Keratinocyte (primary cell): ENCODE results near the gene ZEB1.

Source experiments
- EZH2 ChIP-seq: IDR thresholded peaks from one replicate; pipeline ENCODE4 v1.6.1; 2012; ENCODE audit warnings: inconsistent platforms, mild to moderate bottlenecking, low read length, moderate library complexity
- TF ChIP-seq, protein P1 (sequence below), 3 experiments: IDR thresholded peaks in 1 of 3; conservative IDR thresholded peaks in 1 of 3; optimal IDR thresholded peaks in 1 of 3; 2 replicates in 2 of 3; 3 replicates in 1 of 3; pipeline versions ENCODE3 to v1.5.1; 2011; ENCODE audit warnings: low read length in 3 of 3, mild to moderate bottlenecking in 3 of 3, moderate library complexity in 2 of 3, control low read depth in 1 of 3, inconsistent platforms in 1 of 3; ENCODE audit not compliant: insufficient read depth in 2 of 3; ENCODE audit errors: extremely low read depth in 1 of 3

DNA sequence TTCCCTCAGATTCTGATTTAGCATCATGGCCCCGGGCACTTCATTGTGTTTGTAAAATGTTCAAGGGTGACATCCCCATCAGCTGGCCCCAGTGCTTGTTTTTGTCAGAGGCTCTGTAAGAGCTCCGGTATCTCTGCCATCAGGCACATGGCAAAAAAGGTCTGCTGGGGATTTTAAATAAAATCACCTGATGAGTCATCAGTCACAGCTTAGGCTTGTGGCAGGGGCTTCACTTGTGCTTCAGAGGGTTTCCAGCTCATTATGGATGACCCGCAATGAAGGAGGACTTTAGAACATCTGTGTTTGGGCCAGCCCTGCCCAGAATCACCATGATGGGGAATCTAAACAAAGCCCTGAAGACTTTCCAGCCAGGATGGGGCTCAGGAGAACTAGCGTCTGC is 259.9 kb downstream of the ZEB1 start:
- TF ChIP-seq, protein P1, sequence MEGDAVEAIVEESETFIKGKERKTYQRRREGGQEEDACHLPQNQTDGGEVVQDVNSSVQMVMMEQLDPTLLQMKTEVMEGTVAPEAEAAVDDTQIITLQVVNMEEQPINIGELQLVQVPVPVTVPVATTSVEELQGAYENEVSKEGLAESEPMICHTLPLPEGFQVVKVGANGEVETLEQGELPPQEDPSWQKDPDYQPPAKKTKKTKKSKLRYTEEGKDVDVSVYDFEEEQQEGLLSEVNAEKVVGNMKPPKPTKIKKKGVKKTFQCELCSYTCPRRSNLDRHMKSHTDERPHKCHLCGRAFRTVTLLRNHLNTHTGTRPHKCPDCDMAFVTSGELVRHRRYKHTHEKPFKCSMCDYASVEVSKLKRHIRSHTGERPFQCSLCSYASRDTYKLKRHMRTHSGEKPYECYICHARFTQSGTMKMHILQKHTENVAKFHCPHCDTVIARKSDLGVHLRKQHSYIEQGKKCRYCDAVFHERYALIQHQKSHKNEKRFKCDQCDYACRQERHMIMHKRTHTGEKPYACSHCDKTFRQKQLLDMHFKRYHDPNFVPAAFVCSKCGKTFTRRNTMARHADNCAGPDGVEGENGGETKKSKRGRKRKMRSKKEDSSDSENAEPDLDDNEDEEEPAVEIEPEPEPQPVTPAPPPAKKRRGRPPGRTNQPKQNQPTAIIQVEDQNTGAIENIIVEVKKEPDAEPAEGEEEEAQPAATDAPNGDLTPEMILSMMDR (optimal IDR thresholded peaks at IDR 0.05 in 1 of 3, IDR thresholded peaks at IDR 0.05 in 1 of 3, conservative IDR thresholded peaks at IDR 0.05 in 1 of 3; ENCODE audit: extremely low read depth in 1 of 3, insufficient read depth in 2 of 3, low read length in 3 of 3) = no peak
- TF ChIP-seq EZH2 = no peak
